ENCODE data around the gene MDFIC. TPM values are rescaled to one million over a fixed set of nuclear protein-coding genes. Genes with fewer than 3 reads are reported as not detected.

Gene MDFIC
- total and polyA plus RNA-seq, 2 of the 4 experiments (the other 2 are of a cell fraction), result 16.9 to 35.0 TPM

GRCh38 chr7:115005251-115005650 lies 83.4 kb downstream of the MDFIC start:
- no CpG with 5 or more reads among the region's 2 CpGs for WGBS, 2 experiments (ENCODE audit: extremely low coverage in 2 of 2, insufficient read length in 1 of 2)
- Histone ChIP-seq H4K5ac (ENCODE audit: low read depth, low read length) (no peak overlapping the region), H3K4me3 (ENCODE audit: insufficient read depth, low read depth, low read length) (no peak overlapping the region), H4K8ac (ENCODE audit: low read depth in 2 of 2, low read length in 2 of 2) (no peak overlapping the region), H2BK20ac (ENCODE audit: low read depth, low read length) (no peak overlapping the region), H3K4me1 (ENCODE audit: control insufficient read depth, insufficient read depth, low read length) (peaks cover 8% of the 10 kb centered on the region), H3K4ac (ENCODE audit: low read depth, low read length) (no peak overlapping the region), H3K36me3 (ENCODE audit: control insufficient read depth, insufficient read depth, low read length) (peaks cover 3% of the 10 kb centered on the region; the same call in 1 of the 2 replicates), H3K9ac (ENCODE audit: low read depth, low read length) (no peak overlapping the region), H3K56ac (ENCODE audit: extremely low read depth, insufficient read depth, low read length) (no peak overlapping the region), H2AK9ac (replicated peaks; ENCODE audit: low read depth, low read length, poor library complexity) (no peak overlapping the region), H3K9me1 (ENCODE audit: insufficient read depth, low read length) (0 out of 2 replicates have a peak, but pooled peaks cover 10% of the 10 kb centered on the region), H4K20me1 (ENCODE audit: insufficient read depth, low read length) (no peaks in the 10 kb centered on the region), H3K9me3 (ENCODE audit: control insufficient read depth, insufficient read depth, low read length) (no peaks in the 10 kb centered on the region), H3K27me3 (ENCODE audit: control insufficient read depth, insufficient read depth, low read length) (no peaks in the 10 kb centered on the region), H2AFZ (replicated peaks; ENCODE audit: low read length, poor library complexity) (no peak overlapping the region), H2BK120ac (ENCODE audit: low read depth, low read length) (no peak overlapping the region), H2BK15ac (ENCODE audit: low read depth, low read length) (no peak overlapping the region), H3K4me2 (ENCODE audit: low read depth, low read length) (no peak overlapping the region), H4K91ac (ENCODE audit: insufficient read depth, low read depth, low read length) (no peak overlapping the region), H3K18ac (ENCODE audit: low read depth, low read length) (no peak overlapping the region), H3K79me1 (ENCODE audit: low read depth in 1 of 2, low read length in 2 of 2) (peaks cover 19 to 30% of the 10 kb centered on the region in 2 experiments), H2BK5ac (ENCODE audit: low read depth, low read length, poor library complexity, severe bottlenecking) (no peak overlapping the region), H3K23ac (ENCODE audit: low read depth, low read length) (no peak overlapping the region), H3K27ac (ENCODE audit: insufficient read depth, low read length) (no peak overlapping the region), H3K14ac (replicated peaks; ENCODE audit: low read depth, low read length) (no peak overlapping the region), H2AK5ac (ENCODE audit: low read depth, low read length) (no peak overlapping the region)
- TF ChIP-seq MAZ (IDR thresholded peaks at IDR 0.05; ENCODE audit: borderline replicate concordance, low read depth, low read length) (no peak), USF2 (IDR thresholded peaks at IDR 0.05; ENCODE audit: low read depth, low read length) (no peak), CHD1 (IDR thresholded peaks at IDR 0.05; ENCODE audit: low read depth, low read length) (no peak), CTCF (conservative IDR thresholded peaks at IDR 0.05; ENCODE audit: low read depth, low read length) (no peak), CEBPB (IDR thresholded peaks at IDR 0.05; ENCODE audit: low read depth, low read length) (no peak), RCOR1 (IDR thresholded peaks at IDR 0.05; ENCODE audit: insufficient replicate concordance, low read length) (no peak), MAFK (IDR thresholded peaks at IDR 0.05; ENCODE audit: low read depth, low read length) (no peak), FOS (IDR thresholded peaks at IDR 0.05; ENCODE audit: low read depth, low read length) (no peak), RAD21 (IDR thresholded peaks at IDR 0.05; ENCODE audit: low read length) (no peak), ELK1 (IDR thresholded peaks at IDR 0.05; ENCODE audit: borderline replicate concordance, low read depth, low read length) (no peak), NFE2L2 (IDR thresholded peaks at IDR 0.05; ENCODE audit: low read depth, low read length) (no peak), RFX5 (IDR thresholded peaks at IDR 0.05; ENCODE audit: low read depth, low read length) (no peak), SMC3 (IDR thresholded peaks at IDR 0.05; ENCODE audit: low read depth, low read length) (no peak), MXI1 (IDR thresholded peaks at IDR 0.05; ENCODE audit: borderline replicate concordance, low read depth, low read length) (no peak), POLR2A (IDR thresholded peaks at IDR 0.05; ENCODE audit: low read depth, low read length) (no peak), BHLHE40 (IDR thresholded peaks at IDR 0.05; ENCODE audit: low read depth, low read length) (no peak)
- ChIA-PET POLR2A (ENCODE audit: unreplicated experiment) (no interaction called here), CTCF (no interaction called here)
- dilution Hi-C loops (cut with HindIII; ENCODE audit: low sequenced_read_pairs, unreplicated experiment) (no loop called here), in situ Hi-C loops (cut with MboI; ENCODE audit: low sequenced_read_pairs) (no loop called here), intact Hi-C loops (cut with micrococcal nuclease) (no loop called here)
- no peak for ATAC-seq (ENCODE audit: low read depth)
- no TSS peak for BruUV-seq (replicated peaks)
- DNase-seq, result no peak

All from IMR-90 (cell line).